Placental epithelial cell (primary cell): Measurements from ENCODE around the gene ALOXE3. TPM values are rescaled to one million over a fixed set of nuclear protein-coding genes. Genes with fewer than 3 reads are reported as not detected.

ENCODE experiments used
- small RNA-seq: library from RNA; depleted of rRNA; stranded (forward); fragments of <200 nt; gene quantifications from one replicate; pipeline ENCODE3, GENCODE V24; 2012
- total RNA-seq: library from RNA; depleted of rRNA; stranded (reverse); fragments of >200 nt; gene quantifications from 2 replicates; pipeline ENCODE4 v1.2.3, GENCODE V29; 2012

The ALOXE3 gene
- total RNA-seq = 2.4 and 2.5 TPM in 2 replicates

DNA sequence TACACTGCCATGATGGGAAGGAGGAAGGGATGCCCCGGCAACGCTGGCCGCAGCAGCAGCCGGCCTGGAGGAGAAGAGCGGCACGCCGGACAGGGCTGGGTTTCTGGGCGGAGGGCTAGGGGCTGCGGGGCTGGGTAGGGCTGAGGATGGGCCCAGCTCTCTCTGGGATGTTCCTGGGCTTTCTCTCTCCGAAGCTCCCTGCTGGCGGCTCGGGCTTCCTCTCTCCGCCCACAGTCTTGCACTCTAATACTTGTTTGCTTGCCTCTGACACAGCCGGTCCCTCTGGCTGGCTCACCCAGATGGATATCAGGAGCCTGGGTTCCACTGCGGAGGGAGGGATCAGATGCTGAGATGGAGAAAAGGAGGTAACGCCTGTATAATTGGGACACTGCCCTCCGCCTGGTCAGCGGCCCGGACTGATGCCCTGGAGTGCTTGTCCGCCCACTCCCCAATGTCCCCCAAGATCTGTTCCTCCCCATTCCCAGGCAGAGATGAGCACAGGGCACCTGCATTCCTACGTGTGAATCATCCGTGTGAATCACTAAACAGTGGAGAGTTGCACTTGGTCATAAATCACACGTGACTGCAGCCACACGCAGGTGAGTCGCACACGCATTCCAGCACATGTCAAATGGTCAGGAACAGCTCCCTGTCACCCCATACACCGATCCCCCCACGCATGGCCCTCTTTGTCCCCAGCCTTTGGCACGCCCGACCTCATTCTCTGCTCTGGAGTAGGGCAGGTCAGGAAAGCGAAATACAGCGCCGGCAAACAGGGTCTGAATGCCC lies at the start of gene ALOXE3:
Gene ALOXE3, minus strand, starts transcription at position 535 of the 789 bp plus-strand sequence. Its CDS starts 524 bp downstream, at position 11.

DNA sequence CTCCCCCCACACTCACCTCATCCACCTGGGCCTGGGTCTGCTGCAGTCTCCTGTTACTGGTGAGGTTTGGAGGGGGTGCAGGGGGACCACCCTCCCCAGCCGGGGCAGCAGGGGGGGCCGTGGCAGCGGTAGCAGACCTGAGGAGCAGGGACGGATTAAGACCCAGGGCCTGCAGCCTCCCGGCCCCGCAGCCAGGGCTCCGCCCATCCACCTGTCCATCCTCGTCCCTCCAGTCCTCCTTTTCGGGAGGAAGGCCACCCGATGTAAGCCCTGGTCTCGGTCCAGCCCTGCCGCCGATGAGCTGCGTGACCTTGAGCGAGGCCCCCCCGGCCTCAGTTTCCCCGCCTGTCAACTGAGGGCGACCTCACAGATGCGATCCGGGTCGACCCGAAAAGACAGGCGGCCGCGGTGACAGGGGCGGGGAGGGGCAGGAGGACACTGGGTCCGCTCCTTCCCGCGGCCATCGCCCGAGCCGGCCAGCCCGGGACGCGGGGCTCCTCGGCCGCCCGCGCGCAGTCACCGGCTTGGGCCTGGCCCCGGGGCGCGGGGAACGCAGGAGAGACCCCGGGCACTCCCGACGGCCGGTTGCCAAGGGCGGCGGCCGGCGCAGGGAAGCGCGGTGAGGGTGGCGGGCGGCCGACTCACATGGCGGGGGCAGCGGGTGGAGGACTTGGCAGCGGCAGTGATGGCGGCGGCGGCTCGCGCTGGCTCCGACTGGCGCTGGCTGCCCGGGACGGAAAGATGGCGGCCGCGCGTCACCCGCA lies 44.1 kb upstream of the ALOXE3 start, which contains the start of gene VAMP2:
Gene VAMP2, minus strand, starts transcription at position 716 of the 764 bp plus-strand sequence. Its CDS starts 69 bp downstream, at position 647.

DNA sequence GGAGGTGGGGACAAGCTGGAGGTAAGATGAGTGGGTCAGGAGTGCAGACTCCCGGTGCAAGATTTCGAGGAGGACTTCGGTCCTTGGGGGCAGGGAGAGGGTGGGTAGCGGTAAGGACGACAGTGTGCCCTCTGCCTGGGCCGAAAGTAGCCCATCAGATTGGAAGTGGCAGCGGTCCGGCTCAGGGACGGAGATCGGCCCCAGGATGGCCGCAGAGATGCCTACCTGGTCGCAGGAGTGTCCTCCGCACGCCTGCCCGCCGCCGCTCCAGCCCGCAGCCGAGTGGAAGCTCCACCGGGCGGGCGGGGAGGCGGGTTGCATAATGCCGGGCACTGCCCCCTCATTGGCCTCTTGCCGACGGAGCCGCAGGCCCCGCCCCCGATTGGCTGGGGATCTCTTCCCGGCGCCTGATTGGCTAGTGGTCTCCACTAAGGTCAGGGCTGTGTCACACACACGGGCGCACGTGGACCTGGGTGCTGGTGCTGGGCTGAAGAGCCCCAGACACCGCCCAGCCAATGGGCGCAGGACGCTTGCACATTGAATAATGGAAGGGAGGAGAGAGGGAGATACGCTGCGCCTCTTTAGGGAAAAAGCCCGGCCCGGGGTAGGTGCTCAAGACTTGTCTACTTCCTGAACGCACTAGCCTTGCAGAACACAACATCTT lies 33.9 kb upstream of the ALOXE3 start, which contains the start of gene PER1:
Gene PER1, minus strand, starts transcription at position 293 of the 664 bp plus-strand sequence. CDS start 1,698 bp downstream, outside the sequence.

DNA sequence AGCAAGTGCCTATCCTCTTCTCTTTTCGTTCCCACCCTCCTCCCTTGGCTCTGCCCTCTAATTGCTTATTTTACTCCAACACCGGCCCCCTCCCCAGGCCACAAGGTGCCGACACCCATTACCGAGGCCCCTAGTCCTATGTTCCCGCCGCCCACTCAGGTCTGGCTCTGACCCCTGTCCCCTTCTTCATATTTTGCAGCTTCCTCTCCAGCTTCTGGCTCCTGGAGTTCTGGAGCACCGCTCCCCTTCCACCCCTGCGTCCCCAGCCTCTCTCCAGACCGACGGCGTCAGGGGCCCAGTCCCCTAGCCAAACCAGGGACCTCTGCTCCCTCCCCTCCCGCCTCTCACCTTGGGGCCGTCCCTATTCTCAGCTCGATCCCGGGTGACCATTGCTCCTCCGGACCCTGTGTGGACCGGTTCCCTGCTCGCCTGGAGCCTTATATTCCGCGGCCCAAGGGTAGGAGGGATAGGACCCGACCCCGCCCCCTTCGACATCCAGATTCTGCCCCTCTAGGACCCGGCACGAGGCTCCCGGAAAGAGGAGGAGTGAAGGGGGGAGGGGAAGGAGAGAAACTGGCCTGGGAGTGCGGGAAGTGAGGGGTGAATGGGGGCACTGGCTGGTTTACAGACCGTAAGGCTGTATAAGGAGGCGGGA lies 5.5 kb upstream of the ALOXE3 start, which contains the start of gene HES7:
Gene HES7, minus strand, starts transcription at position 412 of the 655 bp plus-strand sequence. Its CDS starts 22 bp downstream, at position 390.

DNA sequence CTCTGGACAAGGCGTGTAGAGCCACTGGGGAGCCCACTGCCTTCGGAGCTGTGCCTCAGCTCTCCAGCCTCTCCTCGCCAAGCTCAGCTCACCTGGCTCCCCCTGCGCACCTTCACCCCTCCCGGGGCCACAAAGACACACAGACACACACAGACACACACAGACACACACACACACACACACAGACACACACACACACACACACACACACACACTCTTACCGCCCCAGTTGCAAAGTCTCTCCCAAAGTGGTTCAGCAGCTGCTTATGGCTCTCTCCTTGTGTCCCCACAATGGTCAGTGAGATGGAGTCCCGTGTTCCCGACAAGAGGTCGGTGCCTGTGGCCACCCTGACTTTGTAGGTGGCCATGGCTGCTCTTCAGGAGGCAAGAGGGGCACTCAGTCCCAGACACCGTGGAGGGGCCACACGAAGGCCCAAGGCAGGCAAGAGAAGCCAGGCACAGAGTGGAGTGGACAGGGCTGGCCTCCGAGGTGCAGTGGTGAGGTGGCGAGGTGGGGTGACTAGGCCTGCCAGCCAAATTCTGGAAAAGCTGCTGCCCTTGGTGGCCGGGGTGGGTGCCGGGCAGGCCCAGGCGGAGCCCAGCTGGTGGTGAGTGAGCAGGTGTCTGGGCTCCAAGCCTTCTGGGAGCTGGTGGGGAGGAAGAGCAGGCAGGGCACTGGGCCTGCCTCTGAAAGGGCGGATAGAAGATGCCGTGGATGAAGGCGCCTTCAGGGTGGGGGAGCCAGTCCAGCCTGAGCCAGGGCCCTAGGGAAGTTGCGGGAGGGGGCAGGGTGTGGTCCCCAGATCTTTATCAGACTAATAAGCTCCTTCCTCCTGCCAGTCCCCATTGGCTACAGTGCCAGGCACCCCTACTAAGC lies 31.0 kb downstream of the ALOXE3 start, which contains the start of gene ALOX12B:
Gene ALOX12B, minus strand, starts transcription at position 642 of the 877 bp plus-strand sequence. Its CDS starts 274 bp downstream, at position 368.

Small RNAs within 50 kb of the gene (small RNA-seq; reads per million reads assigned to genes)
- not detected for gene MIR4314

Other genes with a start within 250 kb of the ALOXE3 start
- 119 and 236 TPM in 2 replicates for gene CHD3, start 229.7 kb downstream of the ALOXE3 start, total RNA-seq
- gene RNF227, start 202.2 kb downstream of the ALOXE3 start, total RNA-seq = 3.1 and 3.3 TPM in 2 replicates
- 1.2 and 1.6 TPM in 2 replicates for gene KCNAB3, start 188.7 kb downstream of the ALOXE3 start, total RNA-seq
- gene TRAPPC1, start 186.6 kb downstream of the ALOXE3 start, total RNA-seq = 49.9 and 60.9 TPM in 2 replicates
- 29.8 and 39.7 TPM in 2 replicates for gene CNTROB, start 186.3 kb downstream of the ALOXE3 start, total RNA-seq
- gene GUCY2D, start 115.9 kb downstream of the ALOXE3 start, total RNA-seq = not detected in 2 replicates
- gene ALOX15B, start 79.5 kb downstream of the ALOXE3 start, total RNA-seq = 0.11 and 0.79 TPM in 2 replicates
- not detected in 2 replicates for gene ALOX12B, start 30.8 kb downstream of the ALOXE3 start, total RNA-seq
- gene HES7, start 5.6 kb upstream of the ALOXE3 start, total RNA-seq = not detected in 2 replicates
- gene PER1, start 33.9 kb upstream of the ALOXE3 start, total RNA-seq = 55.7 and 81.3 TPM in 2 replicates
- gene VAMP2, start 44.4 kb upstream of the ALOXE3 start, total RNA-seq = 2.8 and 5.5 TPM in 2 replicates
- 31.6 and 67.1 TPM in 2 replicates for gene TMEM107, start 57.9 kb upstream of the ALOXE3 start, total RNA-seq
- 10.6 and 11.3 TPM in 2 replicates for gene BORCS6, start 71.7 kb upstream of the ALOXE3 start, total RNA-seq
- 7.7 and 15.7 TPM in 2 replicates for gene AURKB, start 92.1 kb upstream of the ALOXE3 start, total RNA-seq
- 7.1 and 8.6 TPM in 2 replicates for gene CTC1, start 129.5 kb upstream of the ALOXE3 start, total RNA-seq
- gene PFAS, start 130.8 kb upstream of the ALOXE3 start, total RNA-seq = 10.2 and 18.8 TPM in 2 replicates
- 8.6 and 14.9 TPM in 2 replicates for gene RANGRF, start 170.2 kb upstream of the ALOXE3 start, total RNA-seq
- gene SLC25A35, start 176.9 kb upstream of the ALOXE3 start, total RNA-seq = 0.65 and 0.79 TPM in 2 replicates
- under 0.01 TPM in 1 of 2 replicates, not detected in the other for gene ARHGEF15, start 191.7 kb upstream of the ALOXE3 start, total RNA-seq
- gene ODF4, start 221.3 kb upstream of the ALOXE3 start, total RNA-seq = not detected in 2 replicates